MM.1S (cell line): ENCODE results near the gene BTBD6.

ENCODE experiments used
- DNase-seq: peaks from one replicate; pipeline ENCODE4 v3.0.0-alpha.2; 2015
- H2AFZ ChIP-seq: fragments of 300-600 bp; sonication (generic); 2 replicates; pipeline ENCODE4 v1.6.0; 2016; ENCODE audit warnings: antibody characterized with exemption, low read length
- H3F3A ChIP-seq: fragments of 300-600 bp; sonication (generic); 2 replicates; pipeline ENCODE4 v1.6.1; 2016; ENCODE audit warnings: mild to moderate bottlenecking, antibody characterized with exemption, low read length, moderate library complexity, mixed read lengths; ENCODE audit not compliant: insufficient read depth
- H3K27ac ChIP-seq: fragments of 300-600 bp; sonication (generic); 2 replicates; pipeline ENCODE4 v1.5.1; 2016; ENCODE audit warnings: mild to moderate bottlenecking, low read length
- H3K27me3 ChIP-seq: fragments of 300-600 bp; sonication (generic); replicated peaks from 2 replicates; pipeline ENCODE4 v1.6.0; 2016; ENCODE audit warnings: low read length; ENCODE audit not compliant: insufficient read depth
- H3K36me3 ChIP-seq: fragments of 300-600 bp; sonication (generic); replicated peaks from 2 replicates; pipeline ENCODE4 v1.6.1; 2016; ENCODE audit warnings: mild to moderate bottlenecking, low read length, mixed read lengths; ENCODE audit not compliant: insufficient read depth
- H3K4me1 ChIP-seq: fragments of 300-600 bp; sonication (generic); 2 replicates; pipeline ENCODE4 v1.6.1; 2016; ENCODE audit warnings: low read length, mixed read lengths
- H3K4me2 ChIP-seq: fragments of 300-600 bp; sonication (generic); 2 replicates; pipeline ENCODE4 v1.6.0; 2016; ENCODE audit warnings: low read depth, low read length
- H3K4me3 ChIP-seq: fragments of 300-600 bp; sonication (generic); 2 replicates; pipeline ENCODE4 v1.5.1; 2016; ENCODE audit warnings: low read length, mixed read lengths
- H3K79me2 ChIP-seq: fragments of 300-600 bp; sonication (generic); 2 replicates; pipeline ENCODE4 v1.6.1; 2016; ENCODE audit warnings: mixed run types, low read length, mixed read lengths
- H3K9ac ChIP-seq: fragments of 300-600 bp; sonication (generic); 2 replicates; pipeline ENCODE4 v1.6.1; 2016; ENCODE audit warnings: low read length, mixed read lengths
- H3K9me2 ChIP-seq: fragments of 300-600 bp; sonication (generic); replicated peaks from 2 replicates; pipeline ENCODE4 v1.6.1; 2016; ENCODE audit warnings: mild to moderate bottlenecking, low read length, mixed read lengths; ENCODE audit not compliant: insufficient read depth
- H3K9me3 ChIP-seq: fragments of 300-600 bp; sonication (generic); replicated peaks from 2 replicates; pipeline ENCODE4 v1.6.1; 2016; ENCODE audit warnings: mild to moderate bottlenecking, low read length, mixed read lengths; ENCODE audit not compliant: insufficient read depth
- H4K20me1 ChIP-seq: fragments of 300-600 bp; sonication (generic); 2 replicates; pipeline ENCODE4 v1.6.1; 2016; ENCODE audit warnings: mild to moderate bottlenecking, low read length, moderate library complexity, mixed read lengths; ENCODE audit not compliant: insufficient read depth
- CTCF ChIP-seq: fragments of 300-600 bp; sonication (generic); IDR thresholded peaks from 2 replicates; pipeline ENCODE4 v1.5.1; 2016; ENCODE audit warnings: antibody characterized with exemption, low read length, mixed read lengths
- EZH2 ChIP-seq: fragments of 300-600 bp; sonication (generic); optimal IDR thresholded peaks from 2 replicates; pipeline ENCODE3; 2017; ENCODE audit warnings: low read depth, mild to moderate bottlenecking, antibody characterized with exemption, low read length, mixed read lengths
- EZH2phosphoT487 ChIP-seq: fragments of 300-600 bp; sonication (generic); IDR thresholded peaks from 2 replicates; pipeline ENCODE4 v1.6.1; 2018; ENCODE audit warnings: antibody characterized with exemption, low read length

Gene BTBD6

GRCh38 chr14:105283899-105284298 lies 35.6 kb downstream of the BTBD6 start:
- H2AFZ ChIP-seq: no peak overlapping the region
- H4K20me1 ChIP-seq: no peaks in the 10 kb centered on the region
- peaks cover 5% of the 10 kb centered on the region for H3K79me2 ChIP-seq
- TF ChIP-seq EZH2: no peak
- TF ChIP-seq CTCF: no peak
- TF ChIP-seq EZH2phosphoT487: no peak
- no peak for DNase-seq
- no peaks in the 10 kb centered on the region for H3K9me3 ChIP-seq
- H3K9me2 ChIP-seq: no peaks in the 10 kb centered on the region
- H3K9ac ChIP-seq: no peak overlapping the region
- H3K27me3 ChIP-seq: no peaks in the 10 kb centered on the region
- H3F3A ChIP-seq: no peaks in the 10 kb centered on the region
- no peaks in the 10 kb centered on the region for H3K36me3 ChIP-seq
- H3K27ac ChIP-seq: no peak overlapping the region
- H3K4me2 ChIP-seq: no peak overlapping the region
- H3K4me1 ChIP-seq: no peaks in the 10 kb centered on the region
- no peak overlapping the region for H3K4me3 ChIP-seq

- H3K27me3 ChIP-seq: no peaks in the 10 kb centered on the region
- no peak overlapping the region for H3K27ac ChIP-seq
- no peaks in the 10 kb centered on the region for H3K36me3 ChIP-seq
- no peaks in the 10 kb centered on the region for H3K9me2 ChIP-seq
- no peak overlapping the region for H3K9ac ChIP-seq
- no peak overlapping the region for H3K4me2 ChIP-seq
- H4K20me1 ChIP-seq: no peaks in the 10 kb centered on the region
- H3K9me3 ChIP-seq: no peaks in the 10 kb centered on the region
- no peak for TF ChIP-seq EZH2phosphoT487
- TF ChIP-seq EZH2: no peak
- TF ChIP-seq CTCF: no peak
- no peaks in the 10 kb centered on the region for H3K4me1 ChIP-seq
- peaks cover 5% of the 10 kb centered on the region for H3K79me2 ChIP-seq
- H2AFZ ChIP-seq: no peak overlapping the region
- no peak for DNase-seq
- H3F3A ChIP-seq: no peaks in the 10 kb centered on the region
- no peak overlapping the region for H3K4me3 ChIP-seq
Observed at GRCh38 chr14:105285174-105285573, 36.8 kb downstream of the BTBD6 start.

- Histone ChIP-seq H3K9me2 (no peaks in the 10 kb centered on the region), H3K4me1 (no peaks in the 10 kb centered on the region), H3K9ac (no peak overlapping the region), H2AFZ (no peak overlapping the region), H4K20me1 (no peaks in the 10 kb centered on the region), H3K4me3 (no peak overlapping the region), H3K9me3 (no peaks in the 10 kb centered on the region), H3K27ac (no peak overlapping the region), H3K79me2 (peaks cover 14% of the 10 kb centered on the region), H3K4me2 (no peak overlapping the region), H3K36me3 (no peaks in the 10 kb centered on the region), H3F3A (no peaks in the 10 kb centered on the region), H3K27me3 (no peaks in the 10 kb centered on the region)
- DNase-seq: no peak
- TF ChIP-seq EZH2 (no peak), EZH2phosphoT487 (no peak), CTCF (no peak)
Observed at GRCh38 chr14:105286759-105287144, 38.4 kb downstream of the BTBD6 start.
